RWPE2 (cell line): Measurements from ENCODE around the gene ZNF423.

ENCODE experiments used
- ATAC-seq: fragments of 200-7000 bp; cut with Tn5 transposase; 3 replicates; pipeline ENCODE4 v1.9.1; 2021; ENCODE audit warnings: low read depth
- DNase-seq: peaks from one replicate; pipeline ENCODE4 v3.0.0-alpha.2; 2020; ENCODE audit warnings: low spot score
- H3K27ac ChIP-seq: fragments of 450-650 bp; 2 replicates; pipeline ENCODE4 v1.5.1; 2017; ENCODE audit warnings: mild to moderate bottlenecking; ENCODE audit not compliant: poor library complexity, severe bottlenecking
- H3K27me3 ChIP-seq: fragments of 250-450 bp; sonication (Bioruptor Pico); 2 replicates; pipeline ENCODE4 v1.5.1; 2021; ENCODE audit warnings: mild to moderate bottlenecking, moderate library complexity; ENCODE audit not compliant: insufficient read depth, poor library complexity, severe bottlenecking
- H3K36me3 ChIP-seq: fragments of 250-450 bp; sonication (Bioruptor Pico); 2 replicates; pipeline ENCODE4 v1.5.1; 2020; ENCODE audit warnings: low read depth, mild to moderate bottlenecking, moderate library complexity
- H3K4me1 ChIP-seq: fragments of 250-450 bp; sonication (Bioruptor Pico); 2 replicates; pipeline ENCODE4 v1.5.1; 2021; ENCODE audit warnings: mild to moderate bottlenecking, moderate library complexity; ENCODE audit not compliant: insufficient read depth, poor library complexity, severe bottlenecking
- H3K4me3 ChIP-seq: fragments of 250-450 bp; sonication (Bioruptor Pico); 2 replicates; pipeline ENCODE4 v1.5.1; 2021; ENCODE audit warnings: mild to moderate bottlenecking, moderate library complexity; ENCODE audit not compliant: severe bottlenecking
- H3K9me3 ChIP-seq: fragments of 250-450 bp; sonication (Bioruptor Pico); 2 replicates; pipeline ENCODE4 v1.5.1; 2021; ENCODE audit warnings: mild to moderate bottlenecking, moderate library complexity; ENCODE audit not compliant: severe bottlenecking
- CTCF ChIP-seq: fragments of 450-650 bp; IDR thresholded peaks from one replicate; pipeline ENCODE4 v1.5.1; 2017; ENCODE audit warnings: mild to moderate bottlenecking, moderate library complexity; ENCODE audit not compliant: poor library complexity, severe bottlenecking

The ZNF423 gene

GRCh38 chr16:49596648-49597291 is 259.1 kb downstream of the ZNF423 start:
- DNase-seq = no peak
- no peaks in the 10 kb centered on the region for H3K9me3 ChIP-seq
- no peak overlapping the region for H3K27ac ChIP-seq
- H3K36me3 ChIP-seq = no peaks in the 10 kb centered on the region
- no peak for ATAC-seq
- peaks cover 20% of the 10 kb centered on the region for H3K27me3 ChIP-seq
- H3K4me3 ChIP-seq = no peak overlapping the region
- TF ChIP-seq CTCF = no peak
- no peaks in the 10 kb centered on the region for H3K4me1 ChIP-seq

GRCh38 chr16:49596068-49596467 is 259.8 kb downstream of the ZNF423 start:
- Histone ChIP-seq H3K36me3 (no peaks in the 10 kb centered on the region), H3K9me3 (no peaks in the 10 kb centered on the region), H3K27me3 (peaks cover 17% of the 10 kb centered on the region), H3K27ac (no peak overlapping the region), H3K4me3 (no peak overlapping the region), H3K4me1 (no peaks in the 10 kb centered on the region)
- DNase-seq (no peak), ATAC-seq (no peak)
- no peak for TF ChIP-seq CTCF

GRCh38 chr16:49594685-49595498 is 261.0 kb downstream of the ZNF423 start:
- Histone ChIP-seq H3K36me3 (no peaks in the 10 kb centered on the region), H3K27me3 (peaks cover 12% of the 10 kb centered on the region), H3K4me1 (no peaks in the 10 kb centered on the region), H3K9me3 (no peaks in the 10 kb centered on the region), H3K27ac (no peak overlapping the region), H3K4me3 (no peak overlapping the region)
- no peak for DNase-seq
- no peak for TF ChIP-seq CTCF
- no peak for ATAC-seq

GRCh38 chr16:49594153-49594552 is 261.8 kb downstream of the ZNF423 start:
- peaks cover 12% of the 10 kb centered on the region for H3K27me3 ChIP-seq
- H3K4me1 ChIP-seq = no peaks in the 10 kb centered on the region
- H3K27ac ChIP-seq = no peak overlapping the region
- no peak for TF ChIP-seq CTCF
- no peaks in the 10 kb centered on the region for H3K9me3 ChIP-seq
- no peaks in the 10 kb centered on the region for H3K36me3 ChIP-seq
- ATAC-seq (no peak), DNase-seq (no peak)
- H3K4me3 ChIP-seq = no peak overlapping the region
